Measurements from ENCODE around the gene DLX2. TPM values are rescaled to one million over a fixed set of nuclear protein-coding genes. Genes with fewer than 3 reads are reported as not detected.

The DLX2 gene
- total and polyA plus RNA-seq, 10 of the 15 experiments (the other 5 are each of a cell fraction or from before 2014, with no cell fraction given), result 0.03 TPM; not detected in 9

- TF ChIP-seq BCLAF1 (IDR thresholded peaks at IDR 0.05) (no peak), NFIC (IDR thresholded peaks at IDR 0.05; ENCODE audit: low read depth, low read length) (no peak), ZNF24 (IDR thresholded peaks at IDR 0.05) (no peak), SIX5 (IDR thresholded peaks at IDR 0.05; ENCODE audit: low read depth, low read length, severe bottlenecking) (no peak), MYB (IDR thresholded peaks at IDR 0.05; ENCODE audit: borderline replicate concordance, low read depth, low read length) (no peak), ETV6 (conservative IDR thresholded peaks at IDR 0.05 in 1 of 2, IDR thresholded peaks at IDR 0.05 in 1 of 2; ENCODE audit: borderline replicate concordance in 1 of 2, low read depth in 1 of 2) (no peak), GATAD2B (conservative IDR thresholded peaks at IDR 0.05; ENCODE audit: low read depth) (no peak), POU2F2 (IDR thresholded peaks at IDR 0.05; ENCODE audit: borderline replicate concordance, low read depth, low read length) (no peak), IRF3 (IDR thresholded peaks at IDR 0.05) (no peak)
These were observed 17.1 kb downstream of the DLX2 start, which contains the start of gene DLX1 (continued) for GRCh38 chr2:172085460-172086159.
